C4-2B (cell line): ENCODE measurements around the gene SPRED2.

Experiments
- H3K27ac ChIP-seq: fragments of 450-650 bp; 2 replicates; pipeline ENCODE4 v1.5.1; 2017
- ZFX ChIP-seq: fragments of 450-650 bp; IDR thresholded peaks from 2 replicates; pipeline ENCODE4 v1.6.1; 2017
- TF ChIP-seq, protein P1 (sequence below): fragments of 450-650 bp; conservative IDR thresholded peaks from 2 replicates; pipeline ENCODE4 v1.5.1; 2017; ENCODE audit warnings: mild to moderate bottlenecking

SPRED2 gene

GRCh38 chr2:65314801-65315441, 117.5 kb downstream of the SPRED2 start:
- no peak for TF ChIP-seq ZFX
- TF ChIP-seq, protein P1, sequence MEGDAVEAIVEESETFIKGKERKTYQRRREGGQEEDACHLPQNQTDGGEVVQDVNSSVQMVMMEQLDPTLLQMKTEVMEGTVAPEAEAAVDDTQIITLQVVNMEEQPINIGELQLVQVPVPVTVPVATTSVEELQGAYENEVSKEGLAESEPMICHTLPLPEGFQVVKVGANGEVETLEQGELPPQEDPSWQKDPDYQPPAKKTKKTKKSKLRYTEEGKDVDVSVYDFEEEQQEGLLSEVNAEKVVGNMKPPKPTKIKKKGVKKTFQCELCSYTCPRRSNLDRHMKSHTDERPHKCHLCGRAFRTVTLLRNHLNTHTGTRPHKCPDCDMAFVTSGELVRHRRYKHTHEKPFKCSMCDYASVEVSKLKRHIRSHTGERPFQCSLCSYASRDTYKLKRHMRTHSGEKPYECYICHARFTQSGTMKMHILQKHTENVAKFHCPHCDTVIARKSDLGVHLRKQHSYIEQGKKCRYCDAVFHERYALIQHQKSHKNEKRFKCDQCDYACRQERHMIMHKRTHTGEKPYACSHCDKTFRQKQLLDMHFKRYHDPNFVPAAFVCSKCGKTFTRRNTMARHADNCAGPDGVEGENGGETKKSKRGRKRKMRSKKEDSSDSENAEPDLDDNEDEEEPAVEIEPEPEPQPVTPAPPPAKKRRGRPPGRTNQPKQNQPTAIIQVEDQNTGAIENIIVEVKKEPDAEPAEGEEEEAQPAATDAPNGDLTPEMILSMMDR, result no peak

DNA sequence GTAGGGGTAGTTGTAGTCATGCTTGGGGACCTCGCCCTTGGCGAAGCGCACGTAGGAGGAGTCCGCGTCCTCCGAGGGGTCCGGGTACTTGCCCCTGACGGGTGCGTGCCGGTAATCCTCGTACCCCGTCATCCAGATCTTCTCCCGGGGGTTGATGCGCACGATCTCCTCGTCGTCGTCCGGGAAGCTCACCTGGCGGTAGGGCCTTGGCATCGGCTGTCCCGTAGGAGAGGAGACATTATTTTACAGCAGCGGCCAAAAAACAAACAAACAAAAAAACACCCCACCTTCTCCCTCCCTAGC, 118.5 kb downstream of the SPRED2 start:
- H3K27ac ChIP-seq, result no peak overlapping the region
- TF ChIP-seq ZFX, result no peak
- TF ChIP-seq, protein P1, result no peak

More at GRCh38 chr2:65314801-65315441, 117.5 kb downstream of the SPRED2 start:
- peak overlapping the region; percentile 85; the same call in 1 of the 2 replicates for H3K27ac ChIP-seq

DNA sequence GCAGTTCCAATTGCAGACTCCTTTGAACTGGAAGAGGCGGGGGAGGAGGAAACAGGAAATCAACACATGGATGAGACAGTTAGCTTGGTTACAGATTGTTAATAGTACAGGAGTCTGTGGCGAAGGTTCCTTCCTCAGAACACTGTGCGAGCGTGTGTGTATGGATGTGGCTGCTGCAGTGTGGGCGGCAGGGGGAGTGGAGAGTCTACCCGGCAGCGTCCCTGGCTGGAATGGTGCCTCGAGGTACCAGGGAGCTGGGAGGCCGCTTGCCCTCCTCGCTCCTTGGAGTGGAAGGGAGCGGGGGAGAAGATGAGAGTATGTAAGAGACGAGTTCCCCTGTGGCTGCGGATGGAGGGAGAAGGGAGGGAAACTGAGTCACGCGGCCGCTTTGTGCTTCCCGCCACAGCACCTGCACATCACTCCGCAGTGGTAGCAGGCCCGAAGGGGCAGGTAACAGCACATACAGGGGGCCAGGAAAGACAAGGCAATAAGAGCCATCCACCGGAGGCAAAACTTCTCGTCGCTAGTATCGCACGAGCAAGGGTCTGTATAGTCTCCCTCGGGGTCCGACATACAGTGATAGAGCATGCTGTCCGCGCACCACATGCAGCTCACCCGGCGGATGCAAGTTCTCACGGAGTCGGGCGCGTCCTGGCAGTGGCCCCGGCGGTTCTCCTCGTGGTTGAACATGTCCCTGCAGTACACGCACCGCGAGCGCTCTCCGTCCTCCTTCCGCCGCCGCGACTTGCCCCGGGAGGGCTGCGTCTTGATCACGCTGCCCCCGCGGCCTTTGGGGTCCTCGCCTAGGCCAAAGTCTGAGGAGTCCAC, 119.1 kb downstream of the SPRED2 start:
- TF ChIP-seq, protein P1, result no peak
- no peak for TF ChIP-seq ZFX
- H3K27ac ChIP-seq, result no peak overlapping the region

GRCh38 chr2:65311596-65311995, 120.8 kb downstream of the SPRED2 start:
- H3K27ac ChIP-seq, result no peak overlapping the region
- TF ChIP-seq, protein P1, result no peak
- no peak for TF ChIP-seq ZFX

DNA sequence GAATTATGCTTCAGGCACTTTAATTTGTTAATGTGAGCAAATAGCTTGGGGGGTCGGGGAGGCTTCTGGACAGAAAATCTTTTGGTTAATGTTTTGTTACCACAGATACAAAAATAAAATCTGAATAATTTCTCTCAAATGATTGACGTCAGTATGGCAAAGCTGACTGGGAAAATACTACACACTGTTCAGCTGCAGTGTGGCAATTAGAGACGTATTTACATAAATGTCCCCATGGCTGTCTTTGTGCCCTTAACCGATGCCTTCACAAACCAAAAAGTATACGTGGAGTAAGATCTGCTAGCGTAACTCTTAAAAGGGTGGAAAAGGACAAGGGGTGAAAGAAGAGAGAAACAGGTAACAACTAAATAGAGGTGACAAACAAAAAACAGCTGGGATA, 121.3 kb downstream of the SPRED2 start:
- TF ChIP-seq, protein P1, result no peak
- TF ChIP-seq ZFX, result no peak

DNA sequence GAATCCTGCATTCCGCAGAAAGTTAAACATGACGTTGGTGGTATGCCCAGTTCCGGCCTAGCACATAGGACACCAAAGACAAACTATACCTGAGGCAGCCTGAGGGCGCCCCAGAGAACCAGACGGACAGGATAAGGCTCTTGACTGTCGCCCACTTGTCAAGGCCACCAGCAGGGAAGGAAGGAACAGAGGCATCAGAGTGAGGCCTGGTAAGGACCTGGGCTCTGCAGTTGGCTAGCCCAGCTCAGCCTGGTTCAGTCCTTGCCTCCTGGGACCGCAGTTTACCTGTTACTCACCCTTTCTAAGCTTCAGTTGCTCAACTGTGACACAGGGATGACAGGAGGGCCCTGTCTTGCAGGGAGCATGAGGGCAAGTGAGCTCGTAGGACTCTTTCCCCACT, 122.7 kb downstream of the SPRED2 start:
- TF ChIP-seq ZFX, result no peak
- TF ChIP-seq, protein P1, result peak; percentile 5; the same call in 1 of the 2 replicates
- H3K27ac ChIP-seq, result peak overlapping the region; percentile 68

More for the DNA sequence above, 121.3 kb downstream of the SPRED2 start:
- no peak overlapping the region for H3K27ac ChIP-seq

- H3K27ac ChIP-seq, result no peak overlapping the region
- TF ChIP-seq ZFX, result no peak
- TF ChIP-seq, protein P1, result no peak
These were observed 126.5 kb downstream of the SPRED2 start for GRCh38 chr2:65305934-65306333.
